Sciatic nerve (tissue), 2 donors: Measurements from ENCODE around the gene SSX2IP. TPM values are rescaled to one million over a fixed set of nuclear protein-coding genes. Genes with fewer than 3 reads are reported as not detected.

Experiments used
- ATAC-seq: fragments of 200-7000 bp; cut with Tn5 transposase; one replicate; pipeline ENCODE4 v1.9.1; 2020; ENCODE audit warnings: mild to moderate bottlenecking, moderate library complexity
- DNase-seq: peaks from one replicate; pipeline ENCODE4 v3.0.0-alpha.2; 2020; ENCODE audit warnings: low spot score
- intact Hi-C: fragments of 100-400 bp; cut with DNase I; formaldehyde crosslinking; loops from one replicate; pipeline ENCODE4 v1.14.2; 2022
- total RNA-seq: library from RNA; stranded (reverse); fragmentation: NEBNext Ultra II Directional; extraction: Animal tissue kit (Norgen Biotek cat#: 25700); gene quantifications from one replicate; pipeline ENCODE4 v1.2.1, GENCODE V29; 2021
- donor health status: DM: no; HTN: no; CAD: no.
- donor health status: DM: no; HTN: no; CAD: no.

The SSX2IP gene
- total RNA-seq, 1 donor from 2014 or later: 10.9 TPM

DNA sequence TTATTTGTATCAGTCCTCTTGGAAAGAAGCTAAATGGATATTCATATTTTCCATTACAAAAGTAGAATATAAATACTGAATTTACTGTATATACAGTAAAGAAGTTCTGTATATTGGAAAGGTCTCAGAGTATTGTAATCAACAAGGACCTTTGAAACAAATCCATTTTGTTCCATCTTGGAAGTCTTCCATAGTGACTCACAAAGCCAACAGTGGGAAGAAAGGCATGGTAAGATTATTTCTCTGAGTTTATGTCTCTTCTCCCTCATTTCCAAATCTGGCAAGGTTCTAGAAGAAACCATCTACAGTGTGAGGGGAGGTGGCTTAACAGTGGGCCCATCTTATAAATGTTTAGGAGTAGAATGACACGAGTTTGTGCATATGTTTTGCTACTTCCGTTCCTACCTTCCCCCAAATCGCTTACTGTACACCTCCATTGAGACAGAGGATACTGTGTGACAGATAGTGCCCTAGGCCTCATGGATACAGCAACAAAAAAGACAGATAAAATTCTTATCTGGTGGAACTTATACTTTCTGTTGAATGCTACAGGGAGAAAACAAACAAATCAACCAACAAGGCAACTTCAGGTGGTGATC is 22.1 kb upstream of the SSX2IP start:
- ATAC-seq (no peak), DNase-seq (no peak)
- intact Hi-C loops: no loop called here

DNA sequence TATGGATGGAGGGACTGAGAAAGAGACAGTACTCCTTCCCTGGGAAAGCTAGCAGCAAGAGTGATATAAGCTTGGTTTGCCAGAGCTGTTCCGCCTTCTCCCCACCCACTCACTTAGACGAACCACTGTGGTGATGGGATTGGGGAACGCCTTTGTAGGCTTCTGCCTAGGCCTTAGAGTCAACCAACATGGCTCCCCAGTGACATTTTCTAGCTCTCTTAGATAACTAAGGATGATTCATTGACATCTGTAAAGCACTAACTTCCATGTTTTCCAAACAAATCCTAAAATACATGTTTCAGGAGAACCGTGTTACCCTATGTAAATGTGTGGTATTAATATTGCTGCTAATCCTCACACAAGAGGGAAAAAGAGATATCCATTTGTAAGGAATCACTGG is 21.6 kb upstream of the SSX2IP start:
- ATAC-seq: no peak
- intact Hi-C loops: no loop called here
- no peak for DNase-seq

DNA sequence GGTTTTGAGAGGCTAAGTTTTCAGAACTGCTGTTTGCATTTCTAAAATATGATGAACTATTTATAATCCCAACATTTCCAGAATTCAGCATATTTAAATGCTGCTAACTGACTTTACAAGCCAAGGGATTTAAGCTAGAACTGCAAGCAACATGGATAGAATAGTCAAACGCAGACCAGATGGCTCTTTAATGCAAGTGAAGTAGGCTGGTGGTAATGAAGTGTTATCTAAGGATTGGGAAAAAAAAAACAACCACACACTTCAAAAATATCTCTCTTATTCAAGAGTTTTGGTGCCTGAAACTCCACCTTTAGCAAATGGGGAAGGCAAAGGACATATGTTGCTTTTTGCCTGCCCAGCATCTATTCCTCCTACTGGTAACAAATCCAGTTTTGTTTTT is 20.9 kb upstream of the SSX2IP start:
- no peak for ATAC-seq
- intact Hi-C loops: no loop called here
- no peak for DNase-seq

DNA sequence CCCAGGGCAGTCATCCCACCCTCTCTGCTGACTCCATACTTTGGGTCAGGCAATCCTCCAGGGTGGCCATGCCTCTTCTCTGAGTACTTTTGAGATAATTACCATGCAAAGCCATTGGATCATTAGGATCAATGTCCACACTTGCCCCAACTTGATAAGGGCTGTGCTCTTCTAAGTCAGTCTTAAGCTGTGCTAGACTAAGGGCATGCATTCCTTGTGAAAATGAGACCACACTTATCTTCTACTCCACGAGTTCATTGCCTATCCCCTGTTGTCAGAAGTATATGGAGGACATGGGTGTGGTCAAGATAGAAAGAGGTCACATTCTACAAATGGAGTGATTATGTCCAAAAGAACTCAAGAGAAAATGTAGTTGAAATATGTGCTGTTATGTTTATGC is 18.9 kb upstream of the SSX2IP start:
- ATAC-seq (no peak), DNase-seq (no peak)
- intact Hi-C loops: no loop called here

DNA sequence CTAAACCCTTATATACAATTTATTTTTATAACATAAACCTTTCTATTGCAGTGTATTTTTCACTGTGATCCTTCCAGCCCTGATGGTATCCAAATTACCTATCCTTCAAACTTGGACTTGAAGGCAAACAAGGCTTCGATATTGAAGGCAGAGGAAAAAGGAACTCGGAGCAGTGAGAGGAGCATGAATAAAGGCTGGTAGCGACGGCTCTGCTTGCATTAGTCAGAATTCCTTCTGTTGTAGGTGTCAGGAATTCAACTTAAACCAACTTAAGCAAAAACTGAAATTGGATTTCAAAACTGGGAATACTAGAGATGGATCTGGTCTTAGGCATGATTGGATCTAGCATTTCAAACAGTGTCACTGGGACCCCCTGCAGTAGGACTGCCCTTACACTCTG is 17.8 kb upstream of the SSX2IP start:
- DNase-seq (no peak), ATAC-seq (no peak)
- intact Hi-C loops: no loop called here

DNA sequence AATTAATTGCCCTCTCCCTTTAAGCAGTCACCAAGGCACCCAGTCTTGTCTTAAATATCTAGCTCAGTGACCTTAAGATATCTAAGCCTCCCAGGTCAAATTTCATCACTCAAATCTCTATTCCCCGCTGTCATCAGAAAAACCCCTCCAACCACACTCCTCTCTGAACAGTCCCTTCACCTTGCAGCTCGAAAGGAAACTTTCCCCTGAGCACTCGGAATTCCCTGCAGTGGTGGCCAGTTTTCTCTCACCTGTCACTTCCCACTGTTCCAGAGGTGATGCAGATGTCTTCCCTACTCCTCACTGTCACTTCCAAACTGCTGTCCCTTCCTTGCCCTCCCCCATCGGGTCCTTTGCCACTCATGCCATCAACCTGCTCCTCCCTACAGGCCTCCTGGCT is 15.3 kb upstream of the SSX2IP start:
- ATAC-seq: no peak
- intact Hi-C loops: no loop called here
- DNase-seq: no peak

DNA sequence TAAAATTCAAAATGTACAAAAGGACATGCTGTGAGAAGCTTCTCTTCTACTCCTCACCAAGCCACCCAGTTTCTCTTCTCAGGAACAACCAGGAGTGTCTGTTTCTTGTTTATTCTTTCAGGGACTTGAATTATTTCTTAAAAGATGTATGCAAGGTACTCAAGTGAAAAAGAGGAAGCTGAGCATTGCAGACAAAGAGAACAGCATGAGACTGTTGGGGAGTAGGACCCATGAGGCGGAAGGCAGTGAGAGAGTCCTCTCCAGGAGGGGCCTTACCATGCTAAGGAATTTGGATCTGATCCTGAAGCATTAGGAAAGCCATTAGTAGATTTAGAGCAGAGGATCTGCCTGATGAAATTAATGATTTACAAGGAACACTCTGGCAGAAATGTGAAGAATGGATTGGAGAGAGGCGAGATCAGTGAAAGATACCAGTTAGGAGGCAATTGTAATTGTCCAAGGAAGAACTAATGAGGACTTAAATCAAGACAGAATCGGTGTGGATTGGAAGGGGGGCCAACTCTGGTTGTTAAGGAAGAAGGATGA is 14.7 kb upstream of the SSX2IP start:
- intact Hi-C loops: no loop called here
- ATAC-seq: no peak

DNA sequence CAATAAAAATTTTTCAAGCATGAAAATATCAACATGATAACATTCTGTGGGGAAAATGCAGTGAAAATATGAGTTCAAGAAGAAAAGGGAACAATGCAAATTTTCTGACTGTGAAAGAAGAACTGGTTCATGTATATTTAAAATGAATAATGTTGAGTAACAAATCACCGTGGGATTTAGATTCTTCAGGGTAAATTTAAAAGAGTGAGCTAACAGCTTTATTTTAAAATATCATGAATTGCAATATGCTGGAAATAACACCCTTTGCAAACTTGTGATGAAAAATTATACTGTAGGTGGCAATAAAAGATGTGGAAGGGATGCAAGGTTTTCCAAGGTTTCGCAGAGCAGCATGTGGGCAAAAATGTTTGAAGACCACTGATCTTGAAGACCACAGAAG is 13.2 kb upstream of the SSX2IP start:
- no peak for ATAC-seq
- DNase-seq: no peak
- intact Hi-C loops: no loop called here

More for the DNA sequence above, 14.7 kb upstream of the SSX2IP start:
- DNase-seq: no peak

DNA sequence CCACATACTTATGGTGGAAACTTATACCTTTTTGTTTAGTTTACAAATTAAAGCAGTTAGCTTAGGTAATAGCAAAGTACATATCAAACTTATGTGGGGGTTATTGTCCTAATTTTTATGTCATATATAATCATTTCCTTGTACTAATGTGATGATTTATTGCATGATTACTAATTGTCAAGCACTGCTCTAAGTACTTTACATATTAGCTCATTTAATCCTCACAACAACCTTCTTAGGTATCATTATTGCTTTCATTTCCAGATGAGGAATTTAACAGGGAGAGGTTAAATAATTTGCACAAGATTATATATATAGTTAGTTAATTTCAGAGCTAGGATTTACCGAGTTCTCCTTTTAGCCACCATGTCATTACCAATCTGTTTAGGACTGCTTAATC is 11.9 kb upstream of the SSX2IP start:
- intact Hi-C loops: no loop called here
- no peak for ATAC-seq

DNA sequence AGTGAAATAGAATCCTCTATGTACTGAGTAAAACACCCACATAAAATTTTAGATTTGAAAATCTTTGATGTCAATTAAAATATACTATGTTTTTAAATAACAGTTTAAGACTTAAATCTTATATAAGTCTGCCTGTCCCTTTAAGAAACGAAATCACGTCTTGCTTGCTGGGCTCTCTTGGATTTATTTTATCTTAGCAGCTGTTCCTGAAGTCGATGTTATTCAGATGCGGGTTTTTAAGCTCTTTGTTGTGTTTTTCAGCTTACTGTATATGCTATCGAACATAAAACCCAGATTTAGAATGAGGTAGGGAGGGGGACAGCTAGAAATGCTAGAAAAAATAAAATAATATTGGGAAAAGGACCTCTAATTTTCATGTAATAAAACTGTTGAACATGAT is 11.1 kb upstream of the SSX2IP start:
- intact Hi-C loops: no loop called here

More for the DNA sequence above, 11.9 kb upstream of the SSX2IP start:
- no peak for DNase-seq

DNA sequence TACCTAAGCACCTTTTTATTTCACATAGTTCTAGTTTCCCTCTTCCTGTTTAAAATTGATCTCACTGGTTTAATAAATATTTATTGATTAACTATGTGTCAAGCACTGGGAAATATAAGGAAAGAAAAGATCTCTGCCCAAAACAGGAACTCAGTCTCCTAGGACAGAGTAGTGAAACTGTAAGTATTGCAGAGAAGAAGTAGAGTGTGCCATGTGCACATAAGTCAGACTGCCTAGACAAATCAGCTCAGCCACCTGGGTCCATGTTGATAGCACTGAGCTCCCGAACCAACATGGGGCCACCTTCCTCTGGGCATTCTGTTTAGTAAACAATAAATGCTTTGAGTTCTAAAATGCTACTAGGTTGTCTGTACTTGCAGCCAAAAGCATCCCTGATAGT is 9.8 kb upstream of the SSX2IP start:
- ATAC-seq (peak; percentile 39), DNase-seq (no peak)
- intact Hi-C loops: no loop called here

More for the DNA sequence above, 11.1 kb upstream of the SSX2IP start:
- ATAC-seq (no peak), DNase-seq (no peak)

DNA sequence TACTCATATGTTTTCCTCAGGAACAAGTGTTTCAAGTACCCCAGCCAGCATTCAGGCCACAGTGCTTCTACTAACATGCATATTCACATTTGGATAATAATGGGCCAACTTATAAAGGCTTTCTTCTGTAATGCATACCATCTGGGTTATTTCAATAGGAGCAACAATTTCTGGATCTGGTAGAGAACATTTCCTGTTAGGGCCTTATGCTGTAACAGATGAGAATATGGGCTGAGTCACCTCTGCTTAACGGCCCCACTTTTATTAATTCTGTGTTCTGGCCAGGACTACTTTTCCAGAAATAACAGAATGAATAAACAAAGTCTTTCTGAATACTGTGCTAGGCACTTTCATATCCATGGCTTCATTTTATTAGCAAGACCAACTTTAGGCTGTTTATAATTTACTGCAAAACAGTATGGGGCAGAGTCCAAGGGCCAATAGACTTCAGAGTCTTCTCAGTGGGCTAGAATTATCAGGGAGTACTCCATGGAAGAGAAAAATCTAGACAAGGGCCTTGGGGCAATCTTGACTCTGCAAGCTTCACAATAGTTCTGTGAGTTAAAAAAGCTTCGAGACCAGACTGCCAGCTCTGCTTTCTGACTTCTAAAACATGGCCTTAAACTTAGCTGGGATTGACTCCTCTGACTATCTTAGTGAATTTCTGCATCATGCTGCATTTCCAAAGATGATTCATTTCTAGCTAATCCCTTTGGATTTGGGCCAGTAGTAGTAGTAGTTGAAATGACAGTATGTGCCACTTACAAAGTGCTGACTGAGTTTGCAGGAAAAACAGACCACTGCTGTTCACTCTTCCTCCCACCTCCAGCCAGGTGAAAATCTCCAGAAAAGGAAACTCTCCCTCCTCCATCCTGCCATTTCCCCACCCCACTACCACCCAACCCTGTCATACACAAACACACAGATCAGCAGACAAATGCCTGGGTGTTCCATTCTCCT is 8.2 kb upstream of the SSX2IP start:
- no peak for DNase-seq
- intact Hi-C loops: no loop called here
- ATAC-seq: peak; percentile 59

DNA sequence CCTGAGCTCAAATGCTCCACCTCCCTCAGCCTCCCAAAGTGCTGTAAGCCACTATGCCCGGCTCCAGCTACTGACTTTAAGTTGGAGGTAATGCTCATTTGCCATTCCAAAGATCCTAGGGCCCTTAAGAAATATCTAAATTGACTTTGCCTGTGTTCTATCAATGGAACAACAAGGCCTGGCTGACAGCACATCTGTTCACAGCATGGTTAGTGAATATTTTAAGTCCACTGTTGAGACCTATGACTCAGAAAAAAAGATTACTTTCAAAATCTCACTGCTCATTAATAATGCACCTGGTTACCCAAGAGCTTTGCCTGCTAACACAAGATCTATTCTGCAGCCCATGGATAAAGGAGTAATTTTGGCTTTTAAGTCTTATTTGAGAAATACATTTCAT is 3.5 kb upstream of the SSX2IP start:
- intact Hi-C loops: no loop called here
- ATAC-seq: no peak
- DNase-seq: no peak

DNA sequence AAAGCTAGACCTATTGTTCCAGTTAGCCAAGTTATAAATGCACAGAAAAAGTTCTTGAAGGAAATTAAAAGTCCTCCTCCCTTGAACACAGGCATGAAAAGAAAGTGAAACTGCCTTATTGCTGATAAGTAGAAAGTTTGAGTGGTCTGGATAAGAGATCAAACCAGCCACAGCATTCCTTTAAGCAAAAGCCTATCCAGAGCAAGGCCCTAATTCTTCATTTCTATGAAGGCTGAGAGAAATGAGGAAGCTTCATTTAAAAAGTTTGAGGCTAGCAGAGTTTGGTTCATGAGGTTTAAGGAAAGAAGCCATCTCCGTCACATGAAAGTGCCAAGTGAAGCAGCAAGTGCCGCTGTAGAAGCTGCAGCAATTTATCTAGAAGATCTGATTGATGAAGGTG is 2.7 kb upstream of the SSX2IP start:
- ATAC-seq (no peak), DNase-seq (no peak)
- intact Hi-C loops: no loop called here

DNA sequence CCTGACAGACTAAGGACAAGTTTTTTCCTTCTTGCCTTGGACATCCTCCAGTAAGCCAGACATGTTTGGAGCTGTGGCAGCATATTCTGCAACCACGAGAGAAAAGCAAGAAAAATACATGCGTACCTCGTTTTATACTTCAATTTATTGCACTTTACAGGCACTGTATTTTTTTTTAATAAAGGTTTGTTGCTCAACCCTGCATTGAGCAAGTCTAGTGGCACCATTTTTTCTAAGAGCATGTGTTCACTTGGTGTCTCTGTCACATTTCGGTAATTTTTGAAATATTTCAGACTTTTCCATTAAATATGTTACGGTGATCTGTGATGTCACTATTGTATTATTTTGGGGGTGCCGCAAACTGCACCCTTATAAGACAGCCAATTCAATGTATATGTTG is 2.1 kb upstream of the SSX2IP start:
- intact Hi-C loops: no loop called here
- no peak for ATAC-seq
- DNase-seq: no peak

DNA sequence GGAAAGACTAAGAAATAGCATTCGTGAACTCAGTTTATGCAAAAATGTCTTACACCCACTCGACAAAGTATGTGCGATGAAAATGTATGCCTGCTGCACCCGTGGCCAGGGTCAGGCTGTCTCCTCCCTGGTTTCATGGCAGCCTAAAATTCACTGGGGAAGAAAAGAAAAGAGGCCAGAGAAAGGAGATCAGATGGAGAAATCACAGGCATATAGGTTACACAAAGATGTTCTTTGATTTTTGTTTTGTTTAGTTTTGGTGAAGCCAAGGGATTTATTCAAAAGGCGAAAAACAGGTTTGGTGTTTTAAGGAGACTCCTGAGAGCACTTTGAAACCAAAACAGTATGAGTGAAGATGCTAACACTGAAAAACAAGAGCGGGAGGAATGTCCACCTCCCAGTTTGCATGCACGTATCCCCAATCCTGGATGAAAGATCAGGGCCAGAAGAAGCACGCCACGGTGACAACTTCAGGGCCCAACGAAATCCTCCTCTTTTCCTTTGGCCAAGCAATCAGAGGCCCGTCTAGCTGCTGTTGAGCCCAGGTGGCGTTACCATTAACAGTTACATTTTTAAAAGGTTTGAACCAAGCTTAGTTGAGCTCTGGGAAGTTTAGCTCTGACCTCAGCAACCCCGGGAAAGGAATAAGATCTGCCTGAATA is 992 bp upstream of the SSX2IP start:
- ATAC-seq (no peak), DNase-seq (no peak)
- intact Hi-C loops: no loop called here

DNA sequence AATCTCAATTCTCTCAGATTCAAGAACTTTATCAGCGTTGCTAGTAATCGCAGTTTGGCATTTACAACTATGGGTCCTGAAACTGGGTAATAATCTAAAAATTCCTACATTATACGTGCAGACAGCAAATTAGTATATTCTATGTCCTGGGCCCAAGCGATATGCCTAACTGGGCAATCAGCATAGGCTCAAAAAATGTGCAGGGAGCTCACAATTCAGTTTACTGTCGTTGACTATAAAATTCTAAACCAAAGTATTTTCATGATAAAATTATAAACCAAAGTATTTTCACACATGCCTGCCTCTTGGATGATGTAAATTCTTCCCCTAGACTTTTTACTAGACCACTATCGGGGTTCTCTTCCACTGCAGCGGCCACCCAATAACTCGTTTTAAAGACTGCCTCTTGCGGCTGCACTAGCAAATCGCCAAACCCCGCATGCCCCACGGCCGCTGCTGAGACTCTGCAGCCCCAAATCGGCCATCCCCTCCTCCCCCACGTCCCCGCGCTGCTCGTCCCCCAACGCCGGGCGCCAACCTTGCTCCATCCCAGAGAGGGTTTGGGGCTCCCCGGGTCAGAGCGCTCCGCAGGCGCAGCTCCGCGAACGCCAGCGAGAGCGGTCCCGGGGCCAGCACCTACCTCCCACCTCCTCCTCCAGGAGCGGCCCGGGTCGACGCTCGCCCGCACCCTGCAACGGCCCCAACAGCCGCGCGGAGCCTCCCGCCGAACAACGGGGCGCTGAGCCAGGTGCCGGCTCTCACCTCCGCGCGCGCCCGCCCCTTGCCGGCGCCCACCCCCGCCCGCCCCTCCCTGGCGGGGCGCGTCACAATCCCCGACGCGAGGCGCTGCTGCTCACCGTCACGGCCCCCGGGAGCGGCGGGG is 506 bp downstream of the SSX2IP start:
- peak; percentile 50 for ATAC-seq
- DNase-seq: peak; percentile 78
- intact Hi-C loops: no loop called here

DNA sequence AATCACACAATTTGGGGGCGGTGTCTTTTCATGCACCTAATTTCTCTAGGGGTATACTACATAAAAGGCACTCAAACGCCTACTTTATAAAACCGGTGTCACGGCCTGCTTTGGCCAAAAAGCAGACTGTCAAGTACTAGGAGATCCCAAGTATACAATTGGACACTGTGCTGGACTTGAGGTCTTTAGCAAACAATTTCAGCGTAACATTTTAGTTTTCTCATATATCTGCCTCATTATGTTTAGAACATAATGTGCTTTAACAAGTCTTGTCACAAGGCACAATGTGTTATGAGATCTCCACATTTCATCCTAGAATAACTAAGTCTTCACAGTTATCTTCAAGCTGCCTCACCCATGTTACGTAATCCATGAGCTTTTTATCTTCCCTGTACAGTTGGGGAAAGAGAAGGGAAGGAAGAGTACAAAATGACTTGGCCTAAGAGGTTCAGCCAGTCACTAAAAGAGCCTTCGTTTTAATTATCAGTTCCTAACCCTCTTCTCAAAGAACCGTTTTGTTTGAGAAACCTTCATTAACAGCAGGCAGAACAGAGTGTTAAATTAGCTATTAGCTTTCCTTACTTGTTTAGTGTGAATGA is 1.7 kb downstream of the SSX2IP start:
- intact Hi-C loops: no loop called here
- DNase-seq (no peak), ATAC-seq (no peak)
